Hair follicular keratinocyte (primary cell): ENCODE measurements around the gene FGD5. TPM values are rescaled to one million over a fixed set of nuclear protein-coding genes. Genes with fewer than 3 reads are reported as not detected.

ENCODE experiments used
- total RNA-seq: library from RNA; depleted of rRNA; stranded (reverse); fragments of >200 nt; gene quantifications from 2 replicates; pipeline ENCODE4 v1.2.3, GENCODE V29; 2015

The FGD5 gene
- not detected in 2 replicates for total RNA-seq

DNA sequence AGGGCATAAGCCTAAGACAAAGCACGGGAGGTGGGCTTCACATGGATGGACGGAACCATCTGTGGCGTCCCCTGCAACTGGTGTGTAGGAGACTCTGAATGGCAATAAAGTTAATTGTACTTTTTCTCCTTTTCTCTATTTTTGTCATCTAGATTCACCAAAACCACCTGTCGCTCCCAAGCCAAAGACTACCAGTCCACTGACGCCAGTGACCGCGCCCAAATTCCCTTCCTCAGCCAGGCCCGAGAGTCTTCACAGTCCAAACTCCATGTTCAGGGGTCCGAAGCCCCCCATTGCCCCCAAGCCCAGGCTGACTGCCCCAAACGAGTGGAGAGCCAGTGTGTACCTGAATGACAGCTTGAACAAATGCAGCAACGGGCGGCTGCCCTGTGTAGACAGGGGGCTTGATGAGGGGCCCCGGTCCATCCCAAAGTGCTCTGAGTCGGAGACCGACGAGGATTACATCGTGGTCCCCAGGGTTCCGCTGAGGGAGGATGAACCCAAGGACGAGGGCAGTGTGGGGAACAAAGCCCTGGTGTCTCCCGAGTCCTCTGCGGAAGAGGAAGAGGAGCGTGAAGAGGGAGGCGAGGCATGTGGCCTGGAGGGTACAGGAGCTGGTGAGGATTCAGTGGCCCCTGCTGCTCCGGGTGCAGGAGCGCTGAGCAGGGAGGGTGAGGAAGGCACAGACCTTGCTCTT, at the start of gene FGD5:
TSS of gene FGD5 (plus strand) at position 159 of the 697 bp plus-strand sequence. CDS start at position 269, 110 bp downstream.

DNA sequence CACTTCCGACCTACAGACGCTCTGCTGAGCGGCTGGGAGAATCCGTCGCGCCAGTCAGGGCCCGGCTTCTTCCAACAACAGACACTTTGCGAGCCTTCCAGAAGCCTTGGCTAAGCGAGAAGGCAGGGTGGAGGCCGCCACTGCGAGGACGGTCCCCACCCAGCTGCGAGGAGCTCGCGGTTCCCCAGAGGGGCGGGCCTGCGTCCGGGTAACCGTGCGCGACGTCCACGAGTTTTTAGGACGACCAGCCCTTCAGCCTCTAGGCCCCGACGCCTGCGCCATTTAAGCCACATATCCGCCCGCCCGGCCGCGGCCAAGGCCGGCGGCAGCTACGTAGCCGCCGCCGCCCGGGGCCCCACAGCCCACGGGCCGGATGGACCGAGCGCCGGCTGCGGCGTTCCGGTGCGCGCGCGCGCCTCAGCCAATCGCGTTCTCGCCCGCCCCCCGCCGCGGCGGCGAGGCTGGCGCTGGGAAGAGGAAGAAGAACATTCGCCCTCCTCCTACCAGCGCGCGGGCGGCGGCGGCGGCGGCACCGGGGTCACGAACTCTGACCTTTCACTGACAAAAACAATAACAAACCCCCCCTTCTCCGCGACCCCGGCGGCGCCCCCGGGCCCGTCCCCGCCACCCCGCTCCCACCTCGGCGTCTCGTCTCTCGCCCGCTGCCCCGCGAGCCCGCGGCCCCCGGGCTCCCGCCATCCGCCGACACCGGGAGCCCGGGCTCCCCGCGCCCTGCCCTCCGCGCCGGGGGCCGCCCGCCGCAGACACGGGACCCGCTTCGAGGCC, 128.5 kb downstream of the FGD5 start, which contains the start of gene NR2C2:
TSS of gene NR2C2 (plus strand) at position 484 of the 786 bp plus-strand sequence. CDS start 56,332 bp downstream, outside the sequence.

Other genes with a start within 250 kb of the FGD5 start
- 7.0 and 11.4 TPM in 2 replicates for gene CCDC174, start 167.2 kb upstream of the FGD5 start, total RNA-seq
- gene C3orf20, start 143.8 kb upstream of the FGD5 start, total RNA-seq, result not detected in 2 replicates
- 8.9 and 13.3 TPM in 2 replicates for gene NR2C2, start 128.6 kb downstream of the FGD5 start, total RNA-seq
- gene MRPS25, start 246.4 kb downstream of the FGD5 start, total RNA-seq, result 44.7 and 64.8 TPM in 2 replicates